Mesenteric fat pad (tissue), 1 donor: ENCODE measurements around the gene AMIGO2. TPM values are rescaled to one million over a fixed set of nuclear protein-coding genes. Genes with fewer than 3 reads are reported as not detected.

Source experiments
- DNase-seq: peaks from one replicate; pipeline ENCODE4 v3.0.0-alpha.2; 2020; ENCODE audit warnings: low spot score
- total RNA-seq: library from RNA; stranded (reverse); fragmentation: NEBNext Ultra II Directional; extraction: Animal tissue kit (Norgen Biotek cat#: 25700); gene quantifications from one replicate; pipeline ENCODE4 v1.2.1, GENCODE V29; 2021
- donor health status: DM: yes; HTN: yes; CAD: no.

AMIGO2 gene
- total RNA-seq, 1 donor from 2014 or later, result 16.4 TPM

DNA sequence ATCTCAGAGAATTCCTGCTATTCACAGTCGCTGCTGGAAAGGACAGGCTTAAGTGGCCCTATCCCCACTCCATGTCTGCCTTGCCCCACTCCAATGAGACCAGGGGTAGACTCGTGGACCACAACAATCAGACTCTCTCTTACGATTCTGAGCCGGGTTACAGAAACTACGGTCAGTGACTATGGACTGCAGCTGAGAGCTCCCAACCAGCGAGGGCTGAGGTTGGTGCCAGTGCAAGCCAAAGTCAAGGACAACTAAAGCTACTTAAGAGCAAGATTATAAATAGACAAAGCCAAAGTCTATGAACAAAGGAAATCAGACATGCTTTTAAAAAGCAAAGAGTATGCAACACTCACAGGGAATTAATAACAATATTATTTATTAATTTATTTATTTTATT is 18.3 kb upstream of the AMIGO2 start:
- no peak for DNase-seq

DNA sequence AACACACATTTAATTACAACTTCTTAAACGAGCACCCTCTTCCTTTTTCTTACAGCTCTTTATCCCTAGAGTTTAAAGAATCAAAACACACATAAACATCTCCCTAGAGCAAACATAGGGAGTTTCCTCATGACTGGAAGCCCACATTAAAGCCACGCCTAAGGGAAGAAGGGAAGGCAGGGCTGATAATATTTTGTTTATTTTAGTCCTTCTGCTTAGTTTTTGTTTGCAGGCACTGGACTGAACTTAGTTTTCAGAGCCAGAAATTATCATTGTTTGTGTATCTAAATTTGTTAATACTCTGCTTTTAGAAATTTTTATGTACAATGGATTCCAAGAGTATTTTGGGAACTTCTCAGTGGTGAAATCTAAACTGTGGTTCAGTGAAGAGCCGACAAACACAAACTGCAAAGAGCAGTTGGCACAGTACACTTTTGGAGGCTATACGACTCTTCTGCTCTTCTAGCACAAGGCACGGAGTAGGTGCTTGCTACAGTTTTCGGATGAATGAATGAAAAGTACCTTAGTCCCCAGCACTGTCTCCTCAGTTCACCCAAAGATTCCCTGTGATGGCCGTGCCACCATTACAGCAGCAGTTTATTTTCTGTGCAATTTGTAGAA is 17.6 kb upstream of the AMIGO2 start:
- DNase-seq, result no peak

DNA sequence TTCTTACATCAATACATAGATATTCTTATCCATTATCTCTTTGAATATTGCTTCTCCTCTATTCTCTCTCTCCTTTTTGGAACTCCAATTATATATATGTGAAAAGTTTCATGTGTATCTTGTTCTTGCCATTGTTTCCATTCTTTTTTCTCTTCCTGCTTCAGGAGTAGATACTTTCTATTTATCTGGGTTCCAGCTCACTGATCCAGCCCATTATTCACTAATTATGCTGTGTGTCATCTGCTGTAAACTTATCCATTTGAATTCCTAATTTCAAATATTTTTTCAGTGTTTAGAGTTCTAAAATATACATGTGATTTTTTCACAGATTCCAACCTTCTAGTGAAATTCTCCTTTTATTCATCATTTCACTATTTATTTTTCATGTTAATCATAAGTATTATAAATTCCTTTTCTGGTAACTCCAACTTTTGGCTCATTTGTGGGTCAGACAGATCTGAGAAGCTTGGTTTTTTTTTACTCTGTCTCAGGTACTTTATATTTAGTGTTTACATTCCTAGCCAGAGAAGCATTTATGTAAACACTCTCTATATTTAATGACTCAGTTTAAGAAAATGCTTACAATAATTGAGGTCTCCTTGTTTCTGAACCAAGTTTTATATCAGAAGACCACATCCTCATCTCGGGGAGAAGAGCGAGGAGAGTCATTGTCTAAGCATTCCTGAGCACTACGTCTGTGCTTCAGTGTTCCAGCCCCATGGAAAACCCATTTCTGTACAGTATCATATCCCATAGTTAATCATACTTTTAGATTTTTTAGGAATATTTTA is 15.9 kb upstream of the AMIGO2 start:
- DNase-seq, result no peak

DNA sequence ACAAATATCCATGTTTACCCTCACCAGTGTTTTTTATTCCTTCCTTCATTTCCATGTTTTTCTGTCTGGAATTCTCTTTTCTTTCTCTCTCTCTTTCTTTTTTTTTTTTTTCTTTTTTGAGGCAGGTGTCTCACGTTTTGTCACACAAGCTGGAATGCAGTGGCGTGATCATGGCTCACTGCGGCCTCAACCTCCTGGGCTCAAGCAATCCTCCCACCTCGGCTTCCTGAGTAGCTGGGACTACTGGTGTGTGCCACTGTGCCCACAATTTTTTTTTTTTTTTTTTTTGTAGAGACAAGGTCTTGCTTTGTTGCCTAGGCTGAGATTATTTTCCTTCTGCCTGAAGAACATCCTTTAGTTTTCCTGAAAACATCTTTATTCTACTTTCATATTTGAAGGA is 15.0 kb upstream of the AMIGO2 start:
- DNase-seq, result no peak

DNA sequence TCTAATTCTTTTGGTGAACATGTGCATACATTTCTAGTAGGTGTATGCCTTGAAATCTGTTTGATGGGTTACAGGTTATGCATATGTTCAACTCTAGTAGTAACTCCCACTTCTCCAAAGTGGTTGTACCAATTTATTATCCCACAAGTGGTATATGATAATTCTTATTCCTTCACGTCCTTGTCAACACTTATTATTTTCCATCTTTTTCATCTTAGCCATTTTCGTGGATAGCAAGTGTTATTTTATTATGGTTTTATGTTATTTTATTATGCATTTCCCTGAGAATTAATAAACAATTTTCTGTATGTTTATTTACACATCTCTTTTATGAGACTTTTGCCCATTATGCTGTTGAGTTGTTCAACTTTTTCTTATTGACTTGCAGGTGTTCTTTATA is 11.2 kb upstream of the AMIGO2 start:
- DNase-seq, result no peak

DNA sequence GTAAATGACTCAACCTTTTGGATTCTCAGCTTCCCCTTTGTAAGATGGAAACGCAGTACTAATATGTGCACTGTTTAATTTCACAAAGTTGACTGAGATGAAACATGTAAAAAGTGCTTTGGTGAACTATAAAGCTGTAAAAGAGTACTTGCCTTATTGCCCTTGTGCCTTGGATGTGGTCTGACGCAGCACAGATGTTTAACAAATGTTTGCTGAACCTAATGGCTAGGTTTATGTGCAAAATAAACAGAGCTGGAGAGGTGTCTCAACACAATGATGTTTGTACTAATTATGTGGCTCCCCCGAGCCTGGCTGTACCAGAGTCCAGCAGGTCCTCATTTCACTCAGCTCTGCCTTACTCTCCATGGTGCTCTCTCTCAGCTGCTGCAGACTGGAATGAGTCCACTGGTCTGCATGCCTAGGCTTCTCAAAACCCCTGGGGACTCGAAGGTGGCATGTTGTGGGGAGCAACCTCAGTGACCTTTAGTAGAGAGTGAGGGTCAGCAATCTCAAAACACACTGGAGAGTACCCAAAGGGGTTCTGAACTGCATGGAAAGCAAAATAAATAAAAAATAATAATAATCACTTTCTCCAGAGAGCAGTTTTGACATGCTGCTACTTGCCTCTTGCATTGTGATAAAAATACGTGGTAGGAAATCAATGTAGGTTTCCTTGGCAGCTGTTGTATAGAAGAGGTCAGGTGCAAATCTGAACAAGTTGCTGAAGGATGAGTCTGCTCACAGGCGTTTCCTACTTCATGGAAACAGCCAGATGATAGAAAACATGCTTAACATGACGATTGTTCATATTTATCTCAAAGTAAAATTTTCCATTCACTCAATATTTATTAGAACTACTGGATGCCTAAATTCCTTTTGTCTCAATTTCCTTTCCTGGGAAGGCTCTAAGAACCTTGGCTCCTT is 8.5 kb upstream of the AMIGO2 start:
- no peak for DNase-seq

DNA sequence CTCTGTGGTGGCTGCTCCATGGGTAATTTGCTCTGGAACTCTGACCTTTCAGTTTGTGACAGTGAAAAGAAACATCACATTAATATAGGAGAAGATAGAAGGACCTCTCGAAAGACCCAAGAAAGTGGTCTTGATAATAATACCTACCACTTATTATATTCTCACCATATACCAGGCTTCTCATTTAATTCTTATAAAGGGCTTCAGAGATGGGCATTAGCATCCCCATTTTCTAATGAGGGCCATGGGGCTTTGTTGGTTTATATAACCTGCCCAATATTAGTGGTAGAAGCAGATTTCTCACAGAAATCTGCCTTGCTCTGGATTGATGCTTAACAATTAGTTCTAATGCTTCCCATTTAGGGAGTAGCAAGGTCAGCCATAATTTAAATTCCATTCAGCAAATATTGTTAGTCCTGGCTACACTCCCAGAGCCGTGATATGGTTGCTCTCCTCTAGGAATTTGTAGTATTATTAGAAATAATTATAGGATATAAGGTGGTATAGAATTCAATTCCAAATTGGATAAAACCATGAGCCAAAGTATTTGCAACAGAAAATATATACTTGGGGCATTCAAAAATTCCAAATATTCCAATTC is 7.4 kb upstream of the AMIGO2 start:
- no peak for DNase-seq

DNA sequence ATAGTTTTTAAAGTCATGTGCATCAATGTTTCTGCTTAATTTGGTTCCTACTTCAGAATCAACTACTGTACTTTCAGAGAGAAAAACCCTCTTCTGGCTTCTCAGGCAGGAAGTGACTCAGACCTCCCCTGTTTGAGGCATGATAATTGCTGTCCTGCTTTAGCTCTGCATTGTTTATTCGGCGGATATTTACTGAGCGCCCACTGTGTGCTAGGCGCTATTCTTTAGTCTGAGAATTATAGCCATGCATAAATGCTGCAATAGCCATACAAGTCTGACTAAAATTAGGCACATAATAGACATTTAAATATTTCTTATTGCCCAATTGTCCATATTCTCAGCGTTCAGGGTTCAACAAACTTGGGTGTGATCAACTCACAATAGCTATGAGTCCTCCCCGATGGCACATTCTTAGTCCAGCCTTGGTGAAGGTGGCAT is 6.1 kb upstream of the AMIGO2 start:
- no peak for DNase-seq

DNA sequence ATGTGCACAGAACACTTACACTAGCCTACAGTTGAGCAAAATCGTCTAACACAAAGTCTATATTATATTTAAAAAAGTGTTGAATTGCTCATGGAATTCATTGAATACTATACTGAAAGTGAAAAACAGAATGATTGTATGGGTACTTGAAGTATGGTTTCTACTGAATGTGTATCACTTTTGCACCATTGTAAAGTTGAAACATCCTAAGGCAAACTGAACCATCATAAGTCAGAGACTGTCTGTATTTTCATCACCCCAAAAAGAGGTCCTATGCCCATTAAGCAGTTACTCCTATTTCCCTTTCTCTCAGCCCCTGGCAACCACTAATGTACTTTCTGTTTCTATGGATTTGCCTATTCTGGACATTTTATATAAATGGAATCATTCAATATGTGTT is 4.4 kb upstream of the AMIGO2 start:
- no peak for DNase-seq

DNA sequence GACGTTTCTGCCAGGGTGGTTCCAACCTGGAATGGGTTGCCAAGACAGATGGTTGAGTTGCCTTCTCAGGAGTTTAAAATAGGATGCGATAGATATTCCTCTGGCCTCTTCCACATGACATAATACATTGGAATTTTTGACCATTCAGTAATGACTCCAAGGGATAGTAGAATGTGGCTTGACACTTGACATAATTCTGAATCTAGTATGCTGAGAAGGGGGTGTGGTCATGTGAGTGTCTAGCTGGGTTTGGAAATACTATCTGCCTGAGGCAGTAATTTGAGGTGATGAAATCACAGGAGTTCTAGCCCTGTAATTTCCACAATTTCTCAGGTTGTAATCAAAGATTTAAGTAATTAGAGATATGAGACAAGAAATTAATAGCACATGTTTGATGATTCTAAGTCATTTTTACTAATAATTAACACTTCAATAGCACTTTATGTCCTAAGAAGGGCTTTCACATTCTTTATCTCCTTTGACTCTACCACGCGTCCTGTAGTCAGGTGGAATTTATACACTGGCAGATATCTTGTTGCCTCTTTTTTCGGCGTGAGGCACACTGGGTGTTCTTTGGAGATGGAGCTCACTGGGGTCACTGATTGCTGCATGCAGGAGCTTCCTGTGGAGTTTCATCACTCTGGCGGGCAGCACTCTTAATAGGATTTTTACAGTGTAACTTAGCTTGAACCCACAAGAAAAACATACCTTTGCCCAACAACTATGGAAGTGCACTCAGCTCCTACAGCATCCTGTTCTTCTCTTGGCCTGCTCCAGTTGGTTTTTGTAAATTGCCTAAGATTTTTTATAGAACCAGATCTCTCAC is 3.2 kb upstream of the AMIGO2 start:
- no peak for DNase-seq

DNA sequence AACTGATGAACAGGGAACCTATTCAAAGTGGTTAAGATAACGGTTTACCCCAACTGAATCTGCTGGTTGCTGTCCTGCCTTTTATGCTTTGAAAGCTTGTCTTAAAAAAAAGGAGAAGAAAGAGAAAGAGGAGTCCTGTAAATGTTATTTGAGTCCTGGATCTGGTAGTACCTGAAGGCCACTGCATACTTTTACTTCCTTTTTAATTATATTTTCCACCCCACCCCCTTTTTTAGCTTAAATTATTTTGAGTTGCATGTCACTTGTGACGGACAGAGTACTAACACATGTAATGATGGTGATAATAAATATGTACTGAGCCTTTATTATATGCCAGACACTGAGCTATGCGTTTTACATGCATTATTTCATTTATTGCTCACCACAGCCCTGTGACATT is 2.5 kb upstream of the AMIGO2 start:
- DNase-seq, result no peak

DNA sequence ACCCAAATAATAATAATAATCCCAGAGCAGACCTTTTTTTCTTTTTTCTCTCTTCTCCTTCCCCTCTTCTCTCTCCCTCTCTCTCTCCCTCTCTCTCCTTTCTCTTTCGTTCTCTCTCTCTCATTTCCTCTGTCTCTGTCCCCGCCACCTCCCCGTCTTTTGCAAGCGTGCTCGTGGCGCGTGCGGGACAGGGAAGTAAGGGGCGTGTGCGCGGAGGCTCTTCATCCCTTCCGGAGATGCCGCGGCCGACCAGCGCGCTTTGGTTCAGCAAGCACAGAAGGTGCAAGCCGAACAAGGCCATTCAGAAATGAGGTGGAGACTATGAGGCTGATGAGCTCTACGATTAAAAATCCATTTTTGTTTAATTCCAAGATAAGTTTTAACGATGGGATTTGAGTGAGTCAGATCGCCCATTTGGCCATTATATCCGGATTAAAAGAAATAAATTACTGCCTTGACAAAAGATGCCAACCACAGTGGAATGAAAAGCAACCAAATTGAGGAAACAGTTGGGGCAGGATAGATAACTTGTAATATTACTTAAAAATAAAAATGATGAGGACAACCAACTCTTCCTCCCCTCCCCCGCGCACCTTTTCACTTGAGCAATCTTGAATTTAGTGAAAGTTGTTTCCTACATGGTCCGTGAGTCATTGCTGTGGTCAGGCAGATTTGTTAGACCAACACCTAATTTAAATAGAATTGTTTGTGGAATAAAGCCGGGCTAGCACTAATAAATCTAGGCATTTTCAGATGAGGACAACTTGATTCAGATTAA is 1.2 kb upstream of the AMIGO2 start:
- DNase-seq, result no peak

DNA sequence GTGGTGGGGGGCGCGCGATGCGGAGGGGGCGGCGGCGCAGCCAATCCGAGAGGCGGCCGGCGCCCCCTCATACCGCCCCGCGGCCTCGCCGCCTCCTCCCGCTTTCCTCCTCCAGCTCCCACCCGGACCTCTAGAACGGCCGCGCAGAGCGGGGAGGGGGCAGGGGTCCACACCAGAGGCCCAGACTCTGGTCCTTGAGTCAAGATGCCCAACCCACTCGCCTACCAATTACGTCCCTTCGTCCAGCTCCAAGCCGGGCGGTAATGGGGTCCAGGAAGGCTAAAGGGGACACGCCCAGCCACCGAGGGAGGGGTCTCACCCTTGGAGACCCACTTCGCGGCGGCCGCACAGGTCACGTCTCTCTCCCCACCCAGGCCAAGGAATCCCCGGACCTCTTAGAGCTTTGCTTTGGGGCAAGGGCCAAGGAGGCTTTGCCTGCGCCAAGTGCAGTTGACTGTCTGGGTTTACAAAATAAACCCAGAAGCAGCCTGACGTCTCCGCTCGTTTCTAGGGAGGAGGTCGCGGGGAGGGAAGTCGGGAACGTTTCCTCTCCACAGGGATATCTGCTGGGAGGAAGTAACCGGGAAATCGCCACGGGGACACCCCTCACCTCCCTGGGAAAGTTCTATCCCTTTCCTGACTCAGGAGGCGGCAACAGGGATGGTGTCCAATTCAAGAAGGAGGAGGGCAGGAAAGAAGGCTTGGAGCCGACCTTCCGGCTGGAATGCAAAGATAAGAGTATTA is 394 bp upstream of the AMIGO2 start:
- no peak for DNase-seq

DNA sequence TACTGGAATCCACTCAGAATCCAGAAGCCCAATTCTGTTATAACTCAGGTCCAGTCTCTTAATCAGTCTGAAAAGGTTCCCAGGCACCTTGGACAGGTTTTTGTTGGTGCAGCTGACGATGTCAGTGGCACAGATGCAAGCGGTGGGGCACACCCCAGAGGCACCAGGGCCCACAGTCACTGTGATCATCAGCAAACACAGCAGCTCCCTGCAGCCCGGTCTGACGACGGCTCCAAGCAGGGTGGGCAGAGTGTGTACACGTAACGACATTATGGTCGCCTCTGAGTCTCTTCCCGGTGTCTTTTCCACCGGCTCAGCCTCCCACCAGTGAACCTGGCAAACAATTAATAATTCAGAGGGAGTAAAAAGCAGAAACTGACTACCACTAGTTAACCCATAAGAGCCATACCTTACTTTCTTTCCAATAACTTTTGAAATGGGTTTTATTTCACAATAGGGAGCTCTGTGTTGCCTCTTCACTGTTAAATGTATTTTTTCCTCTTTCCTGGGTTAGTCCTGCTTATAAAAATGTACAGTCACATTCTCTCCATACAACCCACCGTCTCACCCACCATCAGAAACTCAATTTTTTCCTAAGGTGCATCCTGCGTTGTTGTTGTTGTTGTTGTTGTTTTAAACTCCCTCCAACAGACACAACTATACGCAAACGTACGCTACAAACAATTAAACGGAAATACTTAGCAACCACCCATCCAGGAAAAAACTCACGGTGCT is 859 bp downstream of the AMIGO2 start:
- DNase-seq, result no peak

DNA sequence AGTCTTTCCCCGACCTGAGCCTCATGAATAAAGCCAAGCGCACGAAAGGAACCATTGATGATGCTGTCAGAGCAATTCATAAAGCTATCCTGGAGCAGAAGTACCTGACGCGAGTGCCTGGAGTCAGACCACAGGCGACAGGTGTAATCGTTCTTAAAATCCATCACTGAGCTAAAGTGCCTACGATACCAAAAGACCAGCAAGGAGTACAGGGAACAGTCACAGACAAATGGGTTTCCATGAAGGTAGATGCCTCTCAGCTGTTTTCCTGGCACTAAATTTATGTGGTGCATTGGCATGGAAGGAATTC is 1.7 kb downstream of the AMIGO2 start:
- DNase-seq, result no peak

DNA sequence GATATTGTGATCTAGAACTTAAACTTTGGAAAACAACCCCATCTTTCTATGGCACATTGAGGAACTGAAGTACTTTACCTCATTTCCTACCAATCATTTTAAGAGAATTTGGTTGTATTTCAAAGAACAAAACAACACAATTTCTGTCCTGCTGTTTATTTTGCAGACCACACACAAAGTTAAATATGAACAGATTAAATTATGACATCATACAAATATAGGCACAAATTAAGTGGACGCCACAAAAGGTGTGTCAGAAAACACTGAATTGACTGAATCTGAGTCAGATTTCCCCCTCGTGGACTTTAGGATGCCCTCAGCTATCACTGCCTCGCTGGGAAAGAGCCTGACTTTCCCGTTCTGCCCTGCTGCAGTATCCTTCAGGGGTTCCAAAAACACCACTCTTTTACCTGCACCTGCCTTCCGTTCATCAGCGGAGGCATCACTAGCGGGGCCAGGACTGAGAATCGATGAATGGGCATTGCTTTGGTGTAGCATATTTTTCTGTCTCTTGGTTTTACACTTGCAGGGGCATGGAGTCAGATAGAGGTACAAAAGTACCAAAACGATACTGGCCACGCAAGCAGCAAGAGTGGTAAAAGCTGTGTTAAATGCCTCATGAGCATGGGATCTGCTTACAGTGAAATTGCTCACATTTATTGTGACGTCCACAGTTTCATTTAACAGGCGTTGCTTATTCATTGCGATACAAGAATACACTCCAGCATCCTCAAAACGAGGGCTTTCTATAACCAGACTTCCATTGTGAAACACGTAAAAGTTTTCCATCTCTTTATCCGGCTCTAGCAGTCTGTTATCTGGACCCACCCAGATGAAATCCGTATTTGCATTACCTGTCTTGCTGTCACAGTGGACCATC is 2.3 kb downstream of the AMIGO2 start:
- DNase-seq, result no peak

DNA sequence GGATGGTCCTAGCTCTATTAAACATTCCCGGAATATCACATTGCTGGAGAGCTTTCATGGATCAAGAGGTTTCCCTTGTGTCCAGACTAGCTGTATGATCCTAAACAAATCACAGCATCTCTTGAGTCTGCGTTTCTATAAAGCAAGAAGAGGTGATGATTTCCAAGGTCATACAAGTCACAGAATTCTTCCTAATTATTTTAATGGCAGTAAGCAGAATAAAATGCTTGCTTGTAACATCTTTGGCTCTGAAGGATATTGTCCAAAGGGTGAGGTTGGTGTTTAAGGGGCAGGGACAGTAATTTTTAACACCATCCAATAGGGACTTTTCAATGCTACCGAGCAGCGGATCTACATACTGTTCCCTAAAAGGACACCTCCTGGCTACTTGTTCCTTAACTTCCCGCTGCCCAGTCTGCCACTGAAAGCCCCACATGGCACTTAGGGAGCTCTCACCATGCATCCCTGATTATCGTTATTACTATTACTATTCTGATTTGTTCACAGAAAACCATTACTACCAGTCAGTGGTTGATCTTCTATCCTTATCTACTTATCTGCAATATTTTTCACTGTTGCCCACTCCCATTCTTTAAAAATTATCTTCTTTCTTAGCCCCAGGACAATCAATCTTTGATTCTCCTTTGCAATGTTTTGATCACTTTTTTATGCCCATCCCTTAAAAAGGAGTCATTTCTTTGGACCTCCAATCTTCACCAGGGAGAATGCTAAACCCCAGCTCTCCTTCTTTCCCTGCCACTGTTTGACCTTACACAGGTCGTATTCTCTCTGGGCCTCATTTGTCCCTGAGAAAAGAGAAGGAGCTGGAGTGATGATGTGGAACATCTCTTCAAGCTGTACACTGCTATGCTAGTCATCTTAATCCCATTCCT is 4.3 kb downstream of the AMIGO2 start:
- DNase-seq, result no peak
